A549 (cell line): Measurements from ENCODE around the gene ZFAND2B. TPM values are rescaled to one million over a fixed set of nuclear protein-coding genes. Genes with fewer than 3 reads are reported as not detected.

Experiments
- BHLHE40 ChIP-seq: IDR thresholded peaks from 2 replicates; pipeline ENCODE4 v1.6.1; 2012; ENCODE audit warnings: low read depth, low read length, inconsistent platforms
- CBX2 ChIP-seq: fragments of 200-600 bp; sonication (generic); IDR thresholded peaks from 2 replicates; pipeline ENCODE4 v1.6.1; 2016; ENCODE audit warnings: low read depth, mild to moderate bottlenecking, borderline replicate concordance
- CBX8 ChIP-seq: fragments of 200-600 bp; sonication (generic); IDR thresholded peaks from 2 replicates; pipeline ENCODE4 v1.6.1; 2016
- CEBPB ChIP-seq, 2 experiments: fragments of >200 bp in 1 of 2; sonication (Bioruptor Twin) in 1 of 2; formaldehyde crosslinking in 1 of 2; IDR thresholded peaks; 2 replicates each; pipeline ENCODE4 v1.6.1; 2012 to 2016
- CHD2 ChIP-seq: fragments of 150-350 bp; IDR thresholded peaks from 2 replicates; pipeline ENCODE4 v1.6.1; 2014; ENCODE audit warnings: low read length; ENCODE audit not compliant: partially characterized antibody
- ELK1 ChIP-seq: fragments of 150-350 bp; IDR thresholded peaks from 2 replicates; pipeline ENCODE4 v1.6.1; 2014; ENCODE audit warnings: low read depth, mild to moderate bottlenecking, low read length
- ESRRA ChIP-seq: fragments of 150-350 bp; IDR thresholded peaks from 2 replicates; pipeline ENCODE4 v1.6.1; 2014; ENCODE audit warnings: mild to moderate bottlenecking, low read length, borderline replicate concordance
- FOSB ChIP-seq: fragments of 250-450 bp; sonication (Bioruptor Pico); IDR thresholded peaks from 2 replicates; pipeline ENCODE4 v1.5.0; 2020; ENCODE audit warnings: mild to moderate bottlenecking, moderate library complexity
- FOSL2 ChIP-seq, 2 experiments: fragments of 450-650 bp in 1 of 2; fragments of >200 bp in 1 of 2; sonication (Bioruptor Twin) in 1 of 2; formaldehyde crosslinking; IDR thresholded peaks; 2 replicates each; pipeline versions ENCODE4 v1.5.0 to v1.6.1; 2016 to 2020; ENCODE audit warnings: mild to moderate bottlenecking in 1 of 2, moderate library complexity in 1 of 2
- FOXS1 ChIP-seq: fragments of 250-450 bp; sonication (Bioruptor Pico); IDR thresholded peaks from 2 replicates; pipeline ENCODE4 v1.5.0; 2020; ENCODE audit warnings: mild to moderate bottlenecking, moderate library complexity
- HDAC2 ChIP-seq: fragments of 200-600 bp; sonication (generic); IDR thresholded peaks from 2 replicates; pipeline ENCODE4 v1.6.1; 2016
- HES2 ChIP-seq: fragments of >200 bp; sonication (Bioruptor Twin); formaldehyde crosslinking; IDR thresholded peaks from 2 replicates; pipeline ENCODE4 v1.6.1; 2016
- HOXB13 ChIP-seq: fragments of 250-450 bp; sonication (Bioruptor Pico); IDR thresholded peaks from 2 replicates; pipeline ENCODE4 v1.5.0; 2020; ENCODE audit warnings: low read depth, mild to moderate bottlenecking, moderate library complexity
- HOXB5 ChIP-seq: fragments of 250-450 bp; sonication (Bioruptor Pico); IDR thresholded peaks from 2 replicates; pipeline ENCODE4 v1.5.0; 2020; ENCODE audit warnings: mild to moderate bottlenecking, moderate library complexity
- JUN ChIP-seq, 2 experiments: fragments of >200 bp; sonication (Bioruptor Twin); formaldehyde crosslinking; IDR thresholded peaks; 2 replicates in 1 of 2; 3 replicates in 1 of 2; pipeline ENCODE4 v1.6.1; 2016 to 2017
- MAFK ChIP-seq: fragments of 450-650 bp; IDR thresholded peaks from 2 replicates; pipeline ENCODE4 v1.6.1; 2014; ENCODE audit not compliant: partially characterized antibody
- MAZ ChIP-seq: fragments of 150-350 bp; IDR thresholded peaks from 2 replicates; pipeline ENCODE4 v1.6.1; 2014; ENCODE audit warnings: antibody characterized with exemption, low read depth, low read length, borderline replicate concordance
- NFE2L2 ChIP-seq: fragments of 150-350 bp; conservative IDR thresholded peaks from 2 replicates; pipeline ENCODE4 v1.6.1; 2014; ENCODE audit warnings: low read length
- NR3C1 ChIP-seq: fragments of >200 bp; sonication (Bioruptor Twin); formaldehyde crosslinking; IDR thresholded peaks from 3 replicates; pipeline ENCODE4 v1.6.1; 2017
- PBX3 ChIP-seq: IDR thresholded peaks from 2 replicates; pipeline ENCODE4 v1.6.1; 2012
- PHF8 ChIP-seq: fragments of 200-600 bp; sonication (generic); IDR thresholded peaks from 2 replicates; pipeline ENCODE4 v1.6.1; 2016; ENCODE audit warnings: low read depth, mild to moderate bottlenecking, antibody characterized with exemption, moderate library complexity, borderline replicate concordance
- POLR2AphosphoS2 ChIP-seq: conservative IDR thresholded peaks from 2 replicates; pipeline ENCODE4 v1.6.1; 2012; ENCODE audit warnings: low read length, improper control_type of control experiment, inconsistent platforms
- RARB ChIP-seq: fragments of 250-450 bp; sonication (Bioruptor Pico); IDR thresholded peaks from 2 replicates; pipeline ENCODE4 v1.8.0; 2021; ENCODE audit warnings: mild to moderate bottlenecking, moderate library complexity
- REST ChIP-seq: fragments of 200-600 bp; sonication (generic); IDR thresholded peaks from 2 replicates; pipeline ENCODE4 v1.6.1; 2016; ENCODE audit warnings: antibody characterized with exemption, mild to moderate bottlenecking, moderate library complexity
- RNF2 ChIP-seq: fragments of 200-600 bp; sonication (generic); IDR thresholded peaks from 2 replicates; pipeline ENCODE4 v1.6.1; 2016; ENCODE audit warnings: low read depth, mild to moderate bottlenecking, antibody characterized with exemption, moderate library complexity, borderline replicate concordance
- TFCP2L1 ChIP-seq: fragments of 250-450 bp; sonication (Bioruptor Pico); IDR thresholded peaks from 2 replicates; pipeline ENCODE4 v1.5.0; 2021; ENCODE audit warnings: mild to moderate bottlenecking
- TP53 ChIP-seq: fragments of 250-450 bp; sonication (Bioruptor Pico); IDR thresholded peaks from 2 replicates; pipeline ENCODE4 v1.5.0; 2021; ENCODE audit warnings: mild to moderate bottlenecking, moderate library complexity
- ZNF302 ChIP-seq: fragments of 250-450 bp; sonication (Bioruptor Pico); IDR thresholded peaks from 2 replicates; pipeline ENCODE4 v1.9.0; 2021; ENCODE audit warnings: inconsistent platforms, mild to moderate bottlenecking, moderate library complexity
- ZSCAN20 ChIP-seq: fragments of 250-450 bp; sonication (Bioruptor Pico); IDR thresholded peaks from 2 replicates; pipeline ENCODE4 v1.8.0; 2022; ENCODE audit warnings: mild to moderate bottlenecking, moderate library complexity
- polyA plus RNA-seq, 4 experiments: library from polyadenylated mRNA; depleted of rRNA in 3 of 4; stranded (reverse); fragments of >200 nt; fragmentation: RNase III in 1 of 4; extraction: RNeasy Plus Mini Kit Qiagen cat#74134 plus additional on column Dnase treatment in 1 of 4; gene quantifications; 2 replicates in 3 of 4; 3 replicates in 1 of 4; pipeline ENCODE4 v1.2.3, GENCODE V29; 2011 to 2017
- TF ChIP-seq, protein P1 (sequence below): fragments of 250-450 bp; sonication (Bioruptor Pico); IDR thresholded peaks from 2 replicates; pipeline ENCODE4 v1.5.0; 2021; ENCODE audit warnings: mild to moderate bottlenecking, moderate library complexity, borderline replicate concordance
- TF ChIP-seq, protein P2 (sequence below): fragments of >200 bp; sonication (Bioruptor Twin); formaldehyde crosslinking; IDR thresholded peaks from 3 replicates; pipeline ENCODE4 v1.5.1; 2016
- TF ChIP-seq, protein P3 (sequence below): IDR thresholded peaks from 2 replicates; pipeline ENCODE4 v1.6.1; 2012

Gene ZFAND2B
- polyA plus RNA-seq, 2 of the 4 experiments (the other 2 are of a cell fraction): 21.2 to 29.1 TPM

GRCh38 chr2:219252900-219253752 is 46.5 kb downstream of the ZFAND2B start, which contains the start of gene TUBA4B (continued):
- TF ChIP-seq PHF8 (no peak; the same call in 1 of the 2 replicates), RNF2 (no peak), MAZ (no peak), MAFK (peak; percentile 33), HES2 (no peak), FOXS1 (CRISPR knock-in tag) (no peak), HOXB13 (no peak), FOSL2 (IDR thresholded peaks at IDR 0.05) (no peak), FOSL2 (CRISPR knock-in tag; IDR thresholded peaks at IDR 0.05) (peak; percentile 41), RARB (no peak), NR3C1 (no peak), CBX2 (no peak), FOSB (no peak), BHLHE40 (no peak), ELK1 (no peak), ZSCAN20 (CRISPR knock-in tag) (no peak), CEBPB (IDR thresholded peaks at IDR 0.05) (no peak), TP53 (CRISPR knock-in tag) (no peak), ZNF302 (no peak), PBX3 (no peak; the same call in 1 of the 2 replicates), POLR2AphosphoS2 (no peak), HDAC2 (no peak), NFE2L2 (0 out of 2 replicates have a peak, but pooled peaks have one; percentile 34), TFCP2L1 (no peak), CBX8 (no peak), ESRRA (no peak), HOXB5 (CRISPR knock-in tag) (no peak; the same call in 1 of the 2 replicates), REST (no peak), JUN (IDR thresholded peaks at IDR 0.05) (peak in 1 of 2 experiments; percentile 20; a peak in 1 of 5 replicates), CHD2 (no peak)
- TF ChIP-seq, protein P1, sequence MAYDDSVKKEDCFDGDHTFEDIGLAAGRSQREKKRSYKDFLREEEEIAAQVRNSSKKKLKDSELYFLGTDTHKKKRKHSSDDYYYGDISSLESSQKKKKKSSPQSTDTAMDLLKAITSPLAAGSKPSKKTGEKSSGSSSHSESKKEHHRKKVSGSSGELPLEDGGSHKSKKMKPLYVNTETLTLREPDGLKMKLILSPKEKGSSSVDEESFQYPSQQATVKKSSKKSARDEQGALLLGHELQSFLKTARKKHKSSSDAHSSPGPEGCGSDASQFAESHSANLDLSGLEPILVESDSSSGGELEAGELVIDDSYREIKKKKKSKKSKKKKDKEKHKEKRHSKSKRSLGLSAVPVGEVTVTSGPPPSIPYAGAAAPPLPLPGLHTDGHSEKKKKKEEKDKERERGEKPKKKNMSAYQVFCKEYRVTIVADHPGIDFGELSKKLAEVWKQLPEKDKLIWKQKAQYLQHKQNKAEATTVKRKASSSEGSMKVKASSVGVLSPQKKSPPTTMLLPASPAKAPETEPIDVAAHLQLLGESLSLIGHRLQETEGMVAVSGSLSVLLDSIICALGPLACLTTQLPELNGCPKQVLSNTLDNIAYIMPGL (CRISPR knock-in tag): no peak
- TF ChIP-seq, protein P2, sequence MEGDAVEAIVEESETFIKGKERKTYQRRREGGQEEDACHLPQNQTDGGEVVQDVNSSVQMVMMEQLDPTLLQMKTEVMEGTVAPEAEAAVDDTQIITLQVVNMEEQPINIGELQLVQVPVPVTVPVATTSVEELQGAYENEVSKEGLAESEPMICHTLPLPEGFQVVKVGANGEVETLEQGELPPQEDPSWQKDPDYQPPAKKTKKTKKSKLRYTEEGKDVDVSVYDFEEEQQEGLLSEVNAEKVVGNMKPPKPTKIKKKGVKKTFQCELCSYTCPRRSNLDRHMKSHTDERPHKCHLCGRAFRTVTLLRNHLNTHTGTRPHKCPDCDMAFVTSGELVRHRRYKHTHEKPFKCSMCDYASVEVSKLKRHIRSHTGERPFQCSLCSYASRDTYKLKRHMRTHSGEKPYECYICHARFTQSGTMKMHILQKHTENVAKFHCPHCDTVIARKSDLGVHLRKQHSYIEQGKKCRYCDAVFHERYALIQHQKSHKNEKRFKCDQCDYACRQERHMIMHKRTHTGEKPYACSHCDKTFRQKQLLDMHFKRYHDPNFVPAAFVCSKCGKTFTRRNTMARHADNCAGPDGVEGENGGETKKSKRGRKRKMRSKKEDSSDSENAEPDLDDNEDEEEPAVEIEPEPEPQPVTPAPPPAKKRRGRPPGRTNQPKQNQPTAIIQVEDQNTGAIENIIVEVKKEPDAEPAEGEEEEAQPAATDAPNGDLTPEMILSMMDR: no peak
- TF ChIP-seq, protein P3, sequence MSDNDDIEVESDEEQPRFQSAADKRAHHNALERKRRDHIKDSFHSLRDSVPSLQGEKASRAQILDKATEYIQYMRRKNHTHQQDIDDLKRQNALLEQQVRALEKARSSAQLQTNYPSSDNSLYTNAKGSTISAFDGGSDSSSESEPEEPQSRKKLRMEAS: peak; percentile 81
